ENCODE data around the gene MEGF11.

The MEGF11 gene

GRCh38 chr15:65993762-65994161 is 259.8 kb downstream of the MEGF11 start:
- no peak overlapping the region for H3K27ac ChIP-seq (replicated peaks)
- no peak overlapping the region for H3K4me3 ChIP-seq (replicated peaks; ENCODE audit: insufficient read depth, low read length)
- TF ChIP-seq REST (IDR thresholded peaks at IDR 0.05; ENCODE audit: insufficient replicate concordance, low read depth) (no peak), GABPA (IDR thresholded peaks at IDR 0.05; ENCODE audit: low read depth) (no peak), CTCF (IDR thresholded peaks at IDR 0.05; ENCODE audit: insufficient read depth, low read length) (no peak), SPI1 (IDR thresholded peaks at IDR 0.05; ENCODE audit: borderline replicate concordance, low read depth) (no peak), POLR2AphosphoS5 (IDR thresholded peaks at IDR 0.05; ENCODE audit: low read depth) (no peak)
- no peak for DNase-seq (ENCODE audit: low read depth in 1 of 2, low spot score in 1 of 2)
- peaks cover 9% of the 10 kb centered on the region for H3K27me3 ChIP-seq (ENCODE audit: insufficient read depth, poor library complexity, severe bottlenecking)

GRCh38 chr15:65993236-65993635 is 260.3 kb downstream of the MEGF11 start:
- no peak for DNase-seq (ENCODE audit: low read depth in 1 of 2, low spot score in 1 of 2)
- peaks cover 9% of the 10 kb centered on the region for H3K27me3 ChIP-seq (ENCODE audit: insufficient read depth, poor library complexity, severe bottlenecking)
- TF ChIP-seq CTCF (IDR thresholded peaks at IDR 0.05; ENCODE audit: insufficient read depth, low read length) (no peak), GABPA (IDR thresholded peaks at IDR 0.05; ENCODE audit: low read depth) (no peak), POLR2AphosphoS5 (IDR thresholded peaks at IDR 0.05; ENCODE audit: low read depth) (no peak), SPI1 (IDR thresholded peaks at IDR 0.05; ENCODE audit: borderline replicate concordance, low read depth) (no peak)
- H3K27ac ChIP-seq (replicated peaks): no peak overlapping the region
- H3K4me3 ChIP-seq (replicated peaks; ENCODE audit: insufficient read depth, low read length): no peak overlapping the region

GRCh38 chr15:65991721-65992483 is 261.6 kb downstream of the MEGF11 start:
- DNase-seq (ENCODE audit: low read depth in 1 of 2, low spot score in 1 of 2): no peak
- H3K27me3 ChIP-seq (ENCODE audit: insufficient read depth, poor library complexity, severe bottlenecking): peaks cover 5% of the 10 kb centered on the region
- H3K27ac ChIP-seq (replicated peaks): no peak overlapping the region
- no peak overlapping the region for H3K4me3 ChIP-seq (replicated peaks; ENCODE audit: insufficient read depth, low read length)
- TF ChIP-seq CTCF (IDR thresholded peaks at IDR 0.05; ENCODE audit: insufficient read depth, low read length) (no peak), SPI1 (IDR thresholded peaks at IDR 0.05; ENCODE audit: borderline replicate concordance, low read depth) (no peak), POLR2AphosphoS5 (IDR thresholded peaks at IDR 0.05; ENCODE audit: low read depth) (no peak), REST (IDR thresholded peaks at IDR 0.05; ENCODE audit: insufficient replicate concordance, low read depth) (no peak), GABPA (IDR thresholded peaks at IDR 0.05; ENCODE audit: low read depth) (no peak)
